ENCODE measurements around the gene CEP131. TPM values are rescaled to one million over a fixed set of nuclear protein-coding genes. Genes with fewer than 3 reads are reported as not detected.

The CEP131 gene
- total RNA-seq, 4 donors from 2014 or later, result 9.2 to 35.0 (median 20.9) TPM

DNA sequence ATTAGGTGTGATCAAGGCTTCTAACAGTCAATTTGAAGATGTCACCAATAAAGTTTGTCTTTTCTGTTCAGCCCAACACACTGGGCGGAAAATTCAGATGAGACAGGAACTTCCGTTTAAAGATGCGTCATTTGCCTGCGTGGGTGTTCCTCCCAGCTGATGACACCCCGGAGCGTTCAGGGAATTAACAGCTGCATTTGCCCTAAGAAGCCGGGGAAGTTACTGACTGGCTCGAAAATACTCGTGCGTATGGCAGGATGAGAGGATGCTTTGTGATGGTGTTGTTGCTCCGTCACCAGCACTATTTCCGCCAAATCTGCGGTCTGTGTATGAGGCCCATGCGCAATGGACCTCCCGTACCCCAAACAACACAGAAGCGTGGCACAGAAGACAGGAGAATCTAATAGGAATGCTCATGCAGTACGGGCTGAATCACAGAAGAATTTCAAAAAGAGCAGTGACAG is 69.4 kb downstream of the CEP131 start:
- 48 to 59% methylated on average over 17 of the region's 17 CpGs for WGBS, 2 donors
- TF ChIP-seq POLR2A (IDR thresholded peaks at IDR 0.05), result peak in 1 of 2 donors; percentile 35
- TF ChIP-seq EP300 (IDR thresholded peaks at IDR 0.05), result peak in 1 of 2 donors; percentile 65
- TF ChIP-seq, protein P1, sequence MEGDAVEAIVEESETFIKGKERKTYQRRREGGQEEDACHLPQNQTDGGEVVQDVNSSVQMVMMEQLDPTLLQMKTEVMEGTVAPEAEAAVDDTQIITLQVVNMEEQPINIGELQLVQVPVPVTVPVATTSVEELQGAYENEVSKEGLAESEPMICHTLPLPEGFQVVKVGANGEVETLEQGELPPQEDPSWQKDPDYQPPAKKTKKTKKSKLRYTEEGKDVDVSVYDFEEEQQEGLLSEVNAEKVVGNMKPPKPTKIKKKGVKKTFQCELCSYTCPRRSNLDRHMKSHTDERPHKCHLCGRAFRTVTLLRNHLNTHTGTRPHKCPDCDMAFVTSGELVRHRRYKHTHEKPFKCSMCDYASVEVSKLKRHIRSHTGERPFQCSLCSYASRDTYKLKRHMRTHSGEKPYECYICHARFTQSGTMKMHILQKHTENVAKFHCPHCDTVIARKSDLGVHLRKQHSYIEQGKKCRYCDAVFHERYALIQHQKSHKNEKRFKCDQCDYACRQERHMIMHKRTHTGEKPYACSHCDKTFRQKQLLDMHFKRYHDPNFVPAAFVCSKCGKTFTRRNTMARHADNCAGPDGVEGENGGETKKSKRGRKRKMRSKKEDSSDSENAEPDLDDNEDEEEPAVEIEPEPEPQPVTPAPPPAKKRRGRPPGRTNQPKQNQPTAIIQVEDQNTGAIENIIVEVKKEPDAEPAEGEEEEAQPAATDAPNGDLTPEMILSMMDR (IDR thresholded peaks at IDR 0.05), result no peak
- no peaks in the 10 kb centered on the region for H3K36me3 ChIP-seq

DNA sequence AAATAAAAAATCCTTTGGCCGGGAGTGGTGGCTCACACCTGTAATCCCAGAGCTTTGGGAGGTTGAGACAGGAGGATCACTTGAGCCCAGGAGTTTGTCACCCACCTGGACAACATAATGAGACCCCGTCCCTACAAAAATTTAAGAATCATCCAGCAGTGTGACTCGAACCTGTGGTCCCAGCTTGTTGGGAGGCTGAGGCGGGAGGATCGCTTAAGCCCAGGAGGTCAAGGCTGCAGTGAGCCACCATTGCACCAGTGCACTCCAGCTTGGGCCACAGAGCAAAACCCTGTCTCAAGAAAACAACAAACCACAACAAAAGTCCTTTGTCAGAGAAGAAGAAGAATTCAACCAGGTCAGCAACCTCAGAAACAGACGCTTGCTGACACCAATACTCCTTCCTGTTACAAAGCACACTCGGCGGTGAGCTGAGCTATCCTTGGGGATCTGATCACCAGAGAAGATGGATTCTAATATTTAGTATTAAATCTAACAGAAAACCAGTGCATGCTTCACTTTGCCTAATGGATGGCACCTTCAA is 70.4 kb downstream of the CEP131 start:
- WGBS, 2 donors, result 57 to 59% methylated on average over 8 of the region's 8 CpGs
- no peaks in the 10 kb centered on the region for H3K9me3 ChIP-seq
- TF ChIP-seq EP300 (IDR thresholded peaks at IDR 0.05) (no peak), POLR2A (IDR thresholded peaks at IDR 0.05) (no peak)
- TF ChIP-seq, protein P1 (IDR thresholded peaks at IDR 0.05), result no peak
- peaks cover 0 to 25% (median 0%) of the 10 kb centered on the region in 4 donors for H3K4me1 ChIP-seq
- no peak for DNase-seq (ENCODE audit: low spot score in 2 of 2)
- H3K27ac ChIP-seq, result peak overlapping the region in 2 of 4 donors; percentile 43 to 67
- no peak overlapping the region for H3K4me3 ChIP-seq
- no peaks in the 10 kb centered on the region for H3K36me3 ChIP-seq
- H3K27me3 ChIP-seq, result no peaks in the 10 kb centered on the region

More for the DNA sequence above, 69.4 kb downstream of the CEP131 start:
- H3K27me3 ChIP-seq, result no peaks in the 10 kb centered on the region
- no peaks in the 10 kb centered on the region for H3K9me3 ChIP-seq
- DNase-seq (ENCODE audit: low spot score in 2 of 2), result peak; percentile 66
- H3K4me3 ChIP-seq, result no peak overlapping the region
- H3K27ac ChIP-seq, result peak overlapping the region in 2 of 4 donors; percentile 15 to 67
- peaks cover 0 to 25% (median 0%) of the 10 kb centered on the region in 4 donors for H3K4me1 ChIP-seq

DNA sequence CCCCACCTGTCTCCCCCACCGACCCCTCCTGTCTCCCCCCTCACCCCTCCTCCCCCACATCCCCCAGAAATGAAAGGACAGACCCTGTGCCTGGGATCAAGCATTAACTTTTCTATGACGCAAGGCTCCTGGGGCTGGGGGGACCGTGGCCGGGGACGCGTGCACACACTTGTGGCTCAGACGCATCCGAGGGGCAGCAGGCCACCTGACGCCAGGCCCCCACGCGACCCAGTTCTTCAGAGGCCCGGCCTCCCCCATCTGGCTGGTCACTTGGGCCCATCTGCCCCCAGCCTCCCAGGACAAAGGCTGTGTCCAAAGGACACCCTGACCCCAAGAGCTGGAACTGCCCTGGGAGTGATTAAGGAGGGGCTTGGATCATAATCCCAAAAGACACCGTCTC is 71.5 kb downstream of the CEP131 start:
- no peak for DNase-seq (ENCODE audit: low spot score in 2 of 2)
- WGBS, 2 donors, result 48 to 65% methylated on average over 8 to 12 of the region's 13 CpGs
- no peak overlapping the region for H3K4me3 ChIP-seq
- peaks cover 0 to 25% (median 0%) of the 10 kb centered on the region in 4 donors for H3K4me1 ChIP-seq
- no peaks in the 10 kb centered on the region for H3K27me3 ChIP-seq
- no peaks in the 10 kb centered on the region for H3K36me3 ChIP-seq
- H3K27ac ChIP-seq, result peak overlapping the region in 1 of 4 donors; percentile 67
- TF ChIP-seq, protein P1 (IDR thresholded peaks at IDR 0.05), result no peak
- TF ChIP-seq POLR2A (IDR thresholded peaks at IDR 0.05) (no peak), EP300 (IDR thresholded peaks at IDR 0.05) (no peak)
- H3K9me3 ChIP-seq, result no peaks in the 10 kb centered on the region

DNA sequence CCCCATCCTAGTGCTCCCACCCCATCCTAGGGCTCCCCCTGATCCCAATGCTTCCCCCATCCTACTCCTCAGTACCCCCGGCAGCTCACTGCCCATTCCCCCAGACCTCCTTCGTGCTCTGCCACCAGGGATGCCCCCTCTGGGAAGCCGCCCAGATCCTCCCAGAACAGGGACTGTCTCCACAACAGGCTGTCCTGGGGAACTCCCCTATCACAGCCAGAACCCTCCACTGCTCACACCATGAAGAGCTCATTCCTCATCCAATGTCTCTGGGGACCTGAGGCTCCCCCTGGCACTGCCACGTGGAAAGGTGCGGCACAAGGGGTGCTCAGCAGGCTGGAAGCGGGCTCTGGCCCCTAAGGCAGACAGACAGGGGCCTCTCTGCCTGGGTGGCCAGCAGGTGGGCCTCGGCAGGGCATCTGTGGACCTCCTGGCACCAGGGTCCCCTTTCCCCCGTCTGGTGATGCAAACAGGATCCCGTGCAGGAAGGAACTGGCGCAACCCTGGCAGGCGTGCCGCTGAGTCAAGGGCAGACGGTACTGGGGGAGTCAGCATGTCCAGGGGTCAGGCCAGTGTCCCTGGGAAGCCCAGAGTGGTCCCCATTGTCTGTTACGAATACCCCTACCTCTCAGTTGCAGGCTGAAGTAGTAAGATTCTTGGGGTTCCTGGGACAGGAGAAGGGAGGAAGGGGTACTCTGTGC is 72.2 kb downstream of the CEP131 start:
- WGBS, 2 donors, result 62 to 63% methylated on average over 9 to 14 of the region's 14 CpGs
- no peak for DNase-seq (ENCODE audit: low spot score in 2 of 2)
- H3K4me3 ChIP-seq, result no peak overlapping the region

DNA sequence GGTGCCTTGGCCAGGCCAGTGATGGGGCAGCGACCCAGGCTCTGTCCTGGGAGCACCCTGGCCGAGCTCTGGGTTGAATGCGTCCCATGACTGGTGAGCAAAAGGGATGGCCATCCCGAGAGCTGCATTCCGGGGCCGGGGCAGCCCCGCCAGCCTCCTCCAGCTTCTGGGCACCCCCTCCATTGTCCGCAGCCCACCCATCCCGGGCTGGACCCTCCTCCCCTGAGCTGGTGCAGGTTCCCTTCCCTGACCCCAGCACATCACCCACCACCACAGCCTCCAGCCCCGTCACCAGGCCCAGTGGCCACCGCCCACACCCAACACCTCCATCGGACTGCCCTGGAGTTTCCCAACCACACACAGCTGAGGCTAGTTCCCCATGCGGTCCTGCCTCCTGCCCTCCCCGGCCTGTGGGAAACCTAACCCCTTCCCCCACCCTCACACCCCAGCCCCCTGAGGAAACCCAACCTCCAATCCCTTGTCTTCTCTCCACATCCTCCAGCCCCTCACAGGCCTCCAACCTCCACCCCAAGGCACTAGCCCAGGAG is 73.7 kb downstream of the CEP131 start:
- Histone ChIP-seq H3K4me3 (no peak overlapping the region), H3K36me3 (no peaks in the 10 kb centered on the region), H3K9me3 (no peaks in the 10 kb centered on the region), H3K4me1 (peaks cover 0 to 32% (median 0%) of the 10 kb centered on the region in 4 donors), H3K27ac (no peak overlapping the region), H3K27me3 (no peaks in the 10 kb centered on the region)
- DNase-seq (ENCODE audit: low spot score in 2 of 2), result no peak
- WGBS, 2 donors, result 65 to 71% methylated on average over 10 of the region's 14 CpGs
- no peak for TF ChIP-seq POLR2A (IDR thresholded peaks at IDR 0.05)

More for the DNA sequence above, 72.2 kb downstream of the CEP131 start:
- TF ChIP-seq EP300 (IDR thresholded peaks at IDR 0.05), result peak in 1 of 2 donors; percentile 32
- TF ChIP-seq POLR2A (IDR thresholded peaks at IDR 0.05), result no peak
- H3K9me3 ChIP-seq, result no peaks in the 10 kb centered on the region
- H3K27me3 ChIP-seq, result no peaks in the 10 kb centered on the region
- H3K27ac ChIP-seq, result peak overlapping the region in 1 of 4 donors; percentile 67
- H3K4me1 ChIP-seq, result peaks cover 0 to 25% (median 0%) of the 10 kb centered on the region in 4 donors
- H3K36me3 ChIP-seq, result no peaks in the 10 kb centered on the region

DNA sequence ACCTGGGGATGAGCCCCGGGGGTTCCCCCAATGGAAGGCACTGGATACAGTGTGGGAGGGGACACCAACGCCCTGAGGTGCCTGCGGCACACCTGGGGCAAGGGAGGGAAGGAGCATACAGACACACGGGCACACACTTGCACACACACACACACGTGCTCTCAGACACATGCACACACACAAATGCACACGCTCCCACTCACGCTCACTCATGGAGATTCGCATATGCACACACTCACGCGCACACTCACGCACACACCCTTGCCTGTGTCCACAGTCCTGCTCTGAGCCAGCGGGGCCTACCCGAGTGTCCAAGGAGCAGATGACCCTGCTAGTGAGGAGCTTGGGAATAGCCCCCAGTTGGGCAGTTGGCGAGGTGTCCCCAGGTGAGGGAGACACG is 74.2 kb downstream of the CEP131 start:
- 82 to 88% methylated on average over 12 to 15 of the region's 15 CpGs for WGBS, 2 donors
- Histone ChIP-seq H3K4me1 (peaks cover 0 to 37% (median 0%) of the 10 kb centered on the region in 4 donors), H3K27me3 (no peaks in the 10 kb centered on the region), H3K4me3 (no peak overlapping the region), H3K36me3 (no peaks in the 10 kb centered on the region), H3K27ac (no peak overlapping the region), H3K9me3 (no peaks in the 10 kb centered on the region)
- DNase-seq (ENCODE audit: low spot score in 2 of 2), result no peak
- no peak for TF ChIP-seq EP300 (IDR thresholded peaks at IDR 0.05)
- TF ChIP-seq POLR2A (IDR thresholded peaks at IDR 0.05), result no peak
- TF ChIP-seq, protein P1 (IDR thresholded peaks at IDR 0.05), result no peak

All from tibial nerve (tissue), 4 donors.